ENCODE measurements around the gene KIF26B.

Gene KIF26B

DNA sequence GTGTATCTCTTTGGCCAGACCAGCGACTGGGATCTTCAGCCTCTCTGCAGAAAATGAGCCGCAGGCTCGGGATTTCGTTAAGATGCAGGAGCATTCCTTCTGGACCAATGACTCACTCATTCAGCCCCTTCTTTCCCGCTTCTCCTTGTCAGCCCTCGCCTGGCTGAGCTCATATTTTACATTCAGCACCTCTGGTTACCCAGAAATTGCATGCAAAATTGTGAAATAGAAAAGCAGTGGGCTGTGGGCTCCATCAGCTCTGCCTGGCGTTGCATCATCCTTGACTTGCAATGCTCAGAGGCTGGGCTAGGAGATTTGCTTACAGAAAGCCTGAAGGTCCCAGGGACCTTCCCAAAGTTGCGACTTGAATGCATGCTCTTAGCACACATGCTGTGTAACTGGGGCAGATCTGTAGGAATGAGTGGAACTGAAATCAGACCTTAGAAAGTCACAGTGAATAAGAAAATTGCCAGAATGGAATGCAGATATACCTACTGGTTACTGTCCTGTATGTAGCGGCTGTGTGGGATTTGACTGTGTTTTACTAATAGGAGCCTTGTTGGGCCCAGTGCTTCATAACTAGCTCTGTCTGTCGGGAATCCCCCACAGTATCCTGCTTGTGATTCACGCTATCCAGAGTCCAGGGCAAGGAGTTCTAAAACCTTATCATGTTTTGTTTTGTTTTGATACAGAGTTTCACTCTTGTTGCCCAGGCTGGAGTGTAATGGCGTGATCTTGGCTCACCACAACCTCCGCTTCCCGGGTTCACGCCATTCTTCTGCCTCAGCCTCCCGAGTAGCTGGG is 444.8 kb downstream of the KIF26B start:
- no peak for DNase-seq (ENCODE audit: low read depth)

DNA sequence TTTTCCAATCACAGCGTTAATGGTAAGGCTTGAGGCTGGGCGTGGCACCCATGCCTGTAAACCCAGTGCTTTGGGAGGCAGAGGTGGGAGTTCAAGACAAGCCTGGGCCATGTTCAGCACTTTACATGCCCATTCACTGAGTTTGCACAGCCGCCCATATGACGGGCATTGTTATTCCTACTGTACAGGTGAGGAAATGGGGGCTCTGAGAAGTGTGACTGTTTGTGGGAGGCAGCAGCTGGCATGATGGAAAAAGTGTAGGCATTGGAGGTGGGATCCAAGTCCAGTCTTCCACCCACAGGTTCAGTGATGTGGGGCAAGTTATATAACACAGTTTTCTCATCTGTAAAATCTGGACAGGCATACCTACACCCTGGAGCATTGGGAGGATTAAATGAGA is 445.9 kb downstream of the KIF26B start:
- no peak for DNase-seq (ENCODE audit: low read depth)

DNA sequence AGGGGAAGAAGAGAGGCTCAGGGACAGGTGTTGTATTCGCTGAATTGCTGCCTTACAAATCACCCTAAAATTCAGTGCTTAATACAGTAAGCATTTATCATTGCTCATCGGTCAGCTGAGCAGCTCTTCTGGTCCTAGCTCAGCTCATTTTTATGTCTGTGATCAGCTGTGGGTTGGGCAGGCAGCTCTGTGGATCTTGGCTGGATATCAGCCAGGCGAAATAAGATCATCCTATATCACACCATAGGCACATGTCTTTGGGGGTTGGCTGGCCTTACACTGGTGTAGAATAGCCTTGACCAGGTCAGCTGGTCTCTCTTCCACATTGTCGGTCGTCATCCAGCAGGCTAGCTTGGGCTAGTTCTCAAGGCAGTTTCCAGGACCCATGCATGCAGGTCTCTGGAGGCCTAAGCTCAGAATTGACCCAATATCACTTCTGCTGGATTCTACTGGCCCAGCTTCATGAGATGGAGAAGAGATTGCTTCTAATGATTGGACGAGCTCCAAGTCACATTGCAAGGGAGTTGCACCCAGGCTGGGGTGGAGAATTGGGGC is 448.6 kb downstream of the KIF26B start:
- DNase-seq (ENCODE audit: low read depth) = no peak

DNA sequence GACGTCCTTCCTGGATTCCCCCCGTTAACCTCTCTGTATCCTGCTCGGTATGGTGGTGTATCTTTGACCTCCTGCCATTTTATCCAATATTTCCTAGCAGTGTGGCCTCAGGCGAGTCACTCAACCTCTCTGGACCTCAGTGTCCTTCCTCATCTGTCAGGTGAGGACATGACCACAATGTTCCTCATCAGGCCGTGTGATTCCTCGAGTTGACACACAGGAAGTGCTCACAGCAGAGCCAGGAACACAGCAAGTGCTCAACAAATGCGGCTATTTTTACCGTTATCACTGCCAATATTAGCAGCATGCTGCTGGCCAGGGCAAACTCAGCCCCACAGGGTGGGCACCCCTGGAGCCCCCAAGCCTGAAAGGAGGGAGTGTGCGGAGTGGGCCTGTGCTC is 450.2 kb downstream of the KIF26B start:
- DNase-seq (ENCODE audit: low read depth) = no peak

DNA sequence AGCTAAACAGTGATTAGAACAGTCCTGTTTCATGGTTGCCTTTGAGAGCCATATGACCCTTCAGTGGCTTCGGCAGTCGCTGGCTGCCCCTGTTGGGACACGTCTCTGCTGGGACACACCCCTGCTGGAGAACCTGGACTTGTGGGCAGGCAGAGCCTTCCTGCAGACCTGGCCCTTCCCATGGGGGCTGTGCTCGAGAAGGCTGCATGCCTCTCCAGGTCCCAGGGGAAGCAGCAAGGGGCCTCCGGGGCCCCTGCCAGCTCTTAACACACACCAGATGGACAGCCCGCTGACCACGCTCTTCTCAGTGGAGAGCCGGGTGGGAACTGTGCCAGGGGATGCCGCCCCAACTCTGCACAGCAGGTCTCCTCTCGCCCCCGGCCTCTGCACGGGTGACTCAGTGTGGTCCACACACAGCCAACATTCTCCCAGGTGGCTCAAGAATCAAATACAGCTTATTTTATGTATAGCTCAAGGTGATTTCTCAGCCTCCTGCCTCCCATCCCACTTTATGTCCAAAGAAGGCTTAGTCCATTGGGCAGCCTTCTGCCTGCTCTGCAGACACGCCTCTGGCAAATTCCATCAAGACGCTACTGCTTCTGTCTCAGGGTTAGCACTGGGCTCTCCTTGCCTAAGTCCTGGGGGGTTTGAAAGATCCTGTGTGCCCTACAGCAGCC is 450.8 kb downstream of the KIF26B start:
- no peak for DNase-seq (ENCODE audit: low read depth)

DNA sequence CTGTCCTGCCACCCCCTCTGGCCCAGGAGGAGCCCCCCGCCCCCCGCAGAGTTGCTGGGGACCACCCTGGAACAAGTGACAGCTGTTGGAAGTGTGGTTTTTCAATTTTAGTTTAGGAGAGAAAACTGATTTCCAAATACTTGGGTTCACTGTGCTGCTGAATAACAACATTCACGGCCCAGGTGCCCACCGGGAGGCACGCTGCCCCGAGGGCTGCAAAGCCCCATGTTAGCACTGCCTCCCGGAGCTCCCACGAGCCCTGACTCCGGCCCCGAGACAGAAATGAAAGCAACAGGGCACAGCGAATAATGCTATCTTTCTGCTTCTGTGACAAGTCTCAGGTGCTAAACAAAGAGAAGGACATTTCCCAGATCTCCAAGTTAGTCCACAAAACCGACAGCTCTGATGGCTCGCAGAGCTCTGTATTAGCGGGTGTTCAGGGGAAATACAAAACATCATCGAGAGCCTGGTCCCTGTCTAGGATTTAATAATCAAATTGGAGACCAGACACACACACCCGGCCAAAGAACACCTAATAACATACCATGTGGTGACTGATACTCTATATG is 451.5 kb downstream of the KIF26B start:
- DNase-seq (ENCODE audit: low read depth) = no peak

DNA sequence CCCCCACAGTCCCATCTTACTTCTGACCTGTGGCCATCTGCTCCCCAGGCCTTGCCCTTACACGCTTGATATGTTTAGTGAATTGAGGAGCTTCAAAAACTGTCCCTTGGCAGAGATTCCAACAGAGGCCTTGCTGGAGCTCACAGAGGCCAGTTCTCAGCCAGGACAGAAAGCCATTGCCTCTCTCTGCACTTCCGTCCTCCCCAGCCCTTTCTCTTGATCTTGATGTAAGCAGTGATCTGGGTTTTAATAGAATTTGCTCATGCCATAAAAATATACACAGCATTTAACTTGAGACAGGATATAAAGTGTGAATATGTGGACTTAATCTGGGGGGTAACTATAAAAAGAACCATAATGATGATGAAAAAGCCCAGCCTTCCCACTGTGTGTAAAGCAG is 453.5 kb downstream of the KIF26B start:
- DNase-seq (ENCODE audit: low read depth) = no peak

DNA sequence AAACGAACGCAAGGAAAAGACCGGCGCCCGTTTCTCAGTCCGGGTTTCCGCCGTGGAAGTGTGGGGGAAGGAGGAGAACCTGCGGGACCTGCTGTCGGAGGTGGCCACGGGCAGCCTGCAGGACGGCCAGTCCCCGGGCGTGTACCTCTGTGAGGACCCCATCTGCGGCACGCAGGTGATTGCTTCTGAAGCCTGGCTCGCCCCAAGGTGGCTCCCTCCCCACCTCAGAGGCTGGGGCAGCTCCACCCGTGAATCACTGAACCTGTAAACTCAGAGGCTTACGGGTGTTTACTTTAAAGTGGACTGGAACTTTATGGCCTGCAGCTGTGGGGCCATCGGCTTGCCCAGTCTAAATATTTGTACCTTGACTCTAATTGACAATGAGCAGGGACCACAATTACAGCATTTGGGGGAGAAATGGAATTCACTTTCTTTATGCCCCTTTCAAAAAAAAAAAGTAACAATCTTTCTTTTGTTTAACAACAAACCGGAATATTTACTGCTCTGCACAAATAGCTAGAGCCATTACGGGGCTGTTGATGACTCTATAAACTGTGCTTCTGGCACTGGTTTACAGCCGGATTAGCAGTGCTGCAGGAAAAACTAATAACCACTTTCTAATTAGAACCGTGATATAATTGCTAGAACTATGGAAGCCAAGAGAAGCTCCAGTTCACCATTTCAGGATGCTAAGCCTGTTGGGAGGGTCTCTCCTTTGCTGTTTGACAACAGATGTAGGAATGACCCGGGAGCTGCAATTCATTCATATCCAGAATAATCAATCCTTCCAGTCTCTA is 454.8 kb downstream of the KIF26B start:
- DNase-seq (ENCODE audit: low read depth) = no peak

DNA sequence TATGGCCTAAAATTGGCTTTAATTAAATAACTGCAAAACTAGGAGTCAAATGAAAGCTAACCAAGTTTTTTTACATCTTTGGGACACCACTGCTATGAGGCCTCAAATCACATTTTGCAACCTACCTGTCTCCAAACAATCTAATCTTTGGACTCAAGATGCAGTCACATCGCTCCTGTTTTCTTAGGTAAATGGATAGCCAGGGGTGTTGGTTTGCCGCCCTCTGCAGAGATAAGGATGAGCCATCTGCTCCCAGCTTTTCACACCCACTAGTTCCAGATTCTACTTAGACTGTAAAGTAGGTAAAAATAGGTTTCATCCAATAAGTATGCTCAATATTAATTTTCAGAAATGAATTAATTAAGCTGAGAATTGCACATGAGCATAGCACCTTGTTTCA is 456.5 kb downstream of the KIF26B start:
- DNase-seq (ENCODE audit: low read depth) = no peak

DNA sequence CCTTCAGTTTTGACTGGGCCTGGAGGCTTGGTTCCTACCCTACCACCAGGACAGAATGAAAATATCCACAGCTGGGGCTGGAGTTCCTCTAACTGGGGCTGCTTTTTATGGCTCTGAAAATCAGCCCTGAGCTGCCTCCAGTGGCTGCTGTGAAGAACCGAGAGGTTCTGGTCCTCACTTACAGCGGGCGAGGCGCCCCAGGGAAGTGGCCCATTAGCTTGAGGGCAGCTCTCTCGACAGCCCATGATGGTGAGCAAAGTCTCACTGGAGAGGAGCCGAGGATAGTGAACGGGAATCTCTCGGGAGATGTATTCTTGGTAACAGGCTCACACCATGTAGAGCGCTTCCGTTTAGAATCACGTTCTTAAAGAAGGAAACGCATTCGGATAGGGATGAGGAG is 459.7 kb downstream of the KIF26B start:
- DNase-seq (ENCODE audit: low read depth) = no peak

DNA sequence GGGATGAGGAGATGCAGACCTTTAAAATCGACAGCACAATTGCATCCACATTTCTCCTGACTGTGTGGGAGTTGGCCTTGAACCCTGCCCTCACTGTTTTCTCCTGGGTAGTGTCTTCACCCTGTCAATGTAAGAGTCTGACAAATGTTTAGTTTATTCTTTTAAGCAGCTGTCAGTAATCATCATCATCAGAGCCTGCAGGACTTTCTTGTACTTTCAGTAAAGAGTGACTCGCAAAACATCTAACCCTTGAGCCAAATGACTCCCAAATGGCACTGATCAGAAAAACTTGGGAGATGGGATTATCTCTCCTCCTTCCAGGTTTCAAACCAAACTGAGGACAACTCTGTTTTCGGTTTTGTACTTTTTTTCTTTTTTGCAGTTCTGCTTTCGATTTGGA is 460.2 kb downstream of the KIF26B start:
- no peak for DNase-seq (ENCODE audit: low read depth)

DNA sequence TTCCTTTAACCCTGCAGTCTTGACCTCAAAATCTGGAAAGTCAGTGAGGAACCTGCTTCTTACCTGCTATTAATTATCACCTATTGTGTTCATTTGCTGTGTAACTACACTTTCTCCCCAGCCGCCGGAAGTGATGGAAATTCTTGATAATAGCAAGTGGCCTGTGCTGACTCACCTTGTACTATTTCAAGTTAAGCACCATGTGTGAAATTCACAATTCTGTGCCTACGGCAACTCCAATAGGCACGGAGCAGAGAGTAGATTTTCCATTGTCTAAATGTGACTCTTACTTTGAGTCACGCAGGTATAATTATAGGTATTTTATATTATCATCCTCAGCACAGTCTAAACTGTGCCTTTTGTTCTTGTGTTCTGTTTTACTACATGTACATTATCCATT is 466.8 kb downstream of the KIF26B start:
- no peak for DNase-seq (ENCODE audit: low read depth)

DNA sequence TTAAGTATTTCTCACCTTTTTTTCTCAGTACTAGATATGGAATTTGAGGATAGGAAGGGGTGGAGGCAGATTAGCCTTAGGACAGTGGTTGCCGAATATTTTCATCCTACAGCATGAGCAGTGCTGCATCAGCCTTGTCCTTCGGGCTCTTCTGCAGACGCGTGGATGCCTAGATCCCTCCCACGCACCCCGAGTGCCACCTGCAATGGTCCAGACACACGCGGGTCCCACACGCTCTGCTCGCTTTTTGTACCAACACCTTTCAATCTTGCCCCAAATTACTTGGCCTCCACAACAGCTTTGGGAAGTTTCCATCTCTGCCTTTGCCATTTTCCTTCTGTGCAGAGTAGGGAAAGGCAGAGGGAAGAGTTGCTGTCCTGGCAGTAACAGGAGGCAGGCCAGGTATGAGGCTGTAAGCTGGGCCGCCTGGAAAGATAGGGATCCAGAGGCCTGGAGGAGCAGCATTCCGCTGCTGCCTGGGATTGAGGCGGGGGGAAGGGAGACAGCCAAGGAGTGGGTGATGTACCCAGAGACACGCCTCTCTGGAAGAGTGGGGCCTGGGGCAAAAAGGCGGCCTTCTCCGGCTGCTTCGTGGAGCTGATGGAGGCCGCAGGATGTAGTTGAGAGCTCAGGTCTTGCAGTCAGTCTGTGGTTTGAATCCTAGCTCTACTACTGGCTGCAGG is 467.7 kb downstream of the KIF26B start:
- no peak for DNase-seq (ENCODE audit: low read depth)

DNA sequence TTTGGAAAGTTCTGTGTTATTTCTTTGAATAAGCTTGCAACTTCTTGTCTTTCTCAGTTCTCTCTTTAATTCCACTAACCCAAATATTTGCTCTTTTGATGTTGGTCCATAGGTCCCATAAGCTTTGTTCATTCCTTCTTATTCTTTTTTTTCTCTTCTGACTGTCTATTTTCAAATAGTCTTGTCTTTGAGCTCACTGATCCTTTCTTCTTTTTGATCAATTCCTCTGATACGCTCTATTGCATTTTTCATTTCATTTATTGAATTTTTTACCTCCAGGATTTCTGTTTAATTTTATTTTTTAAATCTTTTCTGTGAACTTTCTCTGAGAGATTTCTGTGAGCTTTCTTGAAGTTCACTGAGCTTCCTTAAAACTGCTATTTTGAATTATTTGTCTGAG is 486.6 kb downstream of the KIF26B start:
- DNase-seq (ENCODE audit: low read depth) = no peak

DNA sequence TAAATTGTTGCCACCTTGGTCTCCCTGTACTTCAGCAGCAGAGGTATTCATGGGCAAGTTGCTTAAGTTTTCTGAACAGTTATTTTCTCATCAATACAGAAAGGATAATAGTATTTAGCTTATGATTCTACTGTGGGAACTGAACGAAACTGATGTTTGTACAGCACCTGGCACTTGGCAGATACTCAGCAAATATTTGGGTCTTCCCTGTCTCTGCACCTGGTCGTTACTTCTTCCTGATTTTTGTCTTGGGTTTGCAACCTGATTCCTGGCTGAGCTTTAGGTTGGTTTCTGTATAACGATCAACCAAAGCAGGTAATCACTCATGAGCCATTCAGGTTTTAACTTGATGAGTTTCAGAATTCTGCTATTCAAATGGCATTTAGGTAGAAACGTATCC is 490.6 kb downstream of the KIF26B start:
- no peak for DNase-seq (ENCODE audit: low read depth)

DNA sequence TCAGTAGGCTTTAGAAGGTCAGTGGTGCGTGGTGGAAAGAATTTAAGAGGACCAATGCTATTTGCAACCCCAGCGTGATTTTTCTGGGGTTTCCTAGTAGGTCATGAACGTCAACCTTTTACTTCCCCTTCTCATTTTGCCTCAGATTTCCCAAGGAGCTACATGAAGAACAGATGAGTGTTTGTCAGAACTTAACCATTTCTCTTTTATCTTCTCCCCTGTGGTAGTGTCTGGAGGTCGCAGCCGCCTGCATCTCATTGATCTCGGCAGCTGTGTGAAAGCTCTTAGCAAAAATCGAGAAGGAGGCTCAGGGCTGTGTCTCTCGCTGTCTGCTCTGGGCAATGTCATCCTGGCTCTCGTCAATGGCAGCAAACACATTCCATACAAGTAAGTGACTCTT is 491.1 kb downstream of the KIF26B start:
- no peak for DNase-seq (ENCODE audit: low read depth)

DNA sequence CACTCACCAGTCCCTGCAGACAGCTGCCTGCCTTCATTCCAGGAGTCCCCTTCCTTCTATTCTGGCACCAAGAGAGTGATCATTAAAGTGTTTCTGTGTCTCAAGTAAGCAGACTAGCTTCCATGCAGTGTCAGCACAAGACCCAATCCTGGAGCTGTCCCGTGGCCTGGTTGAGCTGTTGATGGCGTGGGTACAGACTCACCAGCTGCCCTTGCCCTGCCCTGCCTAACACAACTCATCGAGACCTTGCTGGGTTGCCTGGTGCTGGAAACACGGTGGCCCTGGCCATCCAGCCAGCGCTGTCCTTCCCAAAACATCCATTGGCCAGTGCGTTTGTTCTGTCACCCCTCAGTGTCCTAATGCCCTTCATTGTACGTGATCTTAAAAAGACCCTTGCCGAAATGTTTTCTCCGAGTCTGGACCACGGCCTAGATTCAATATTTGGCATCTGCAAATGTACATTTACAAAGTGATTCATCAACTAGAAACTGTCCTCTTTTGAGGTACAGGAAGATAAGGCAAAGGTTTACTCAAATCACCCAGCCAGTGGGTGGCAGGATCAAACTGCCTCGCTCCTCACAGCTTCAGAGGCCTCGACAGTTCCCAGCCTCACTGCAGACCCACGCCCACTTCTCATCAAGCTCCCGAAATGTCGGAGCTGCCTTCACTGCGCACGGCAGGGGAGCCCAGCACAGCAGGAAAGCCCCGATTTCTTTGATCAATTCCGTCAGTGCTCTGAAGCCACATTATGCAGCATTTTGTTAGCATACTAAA is 494.2 kb downstream of the KIF26B start:
- DNase-seq (ENCODE audit: low read depth) = no peak

DNA sequence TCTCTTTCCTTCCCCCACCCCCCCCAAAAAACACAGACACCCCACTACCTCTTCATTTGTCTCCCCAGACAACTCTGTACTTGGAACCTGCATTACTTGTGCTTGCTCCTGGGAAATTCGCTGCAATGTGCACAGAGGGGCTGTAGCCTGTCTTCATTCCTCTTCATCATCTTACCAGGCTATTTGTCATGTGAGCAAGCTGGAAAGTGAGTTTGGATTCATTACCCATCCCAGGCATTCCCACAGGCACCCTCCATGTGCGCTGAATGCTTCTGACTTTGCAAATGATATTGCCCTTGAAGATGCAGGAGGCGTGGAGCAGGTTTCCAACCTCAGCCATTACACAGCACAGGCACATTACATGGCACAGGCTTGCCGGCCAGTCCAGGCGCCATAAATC is 494.9 kb downstream of the KIF26B start:
- no peak for DNase-seq (ENCODE audit: low read depth)

DNA sequence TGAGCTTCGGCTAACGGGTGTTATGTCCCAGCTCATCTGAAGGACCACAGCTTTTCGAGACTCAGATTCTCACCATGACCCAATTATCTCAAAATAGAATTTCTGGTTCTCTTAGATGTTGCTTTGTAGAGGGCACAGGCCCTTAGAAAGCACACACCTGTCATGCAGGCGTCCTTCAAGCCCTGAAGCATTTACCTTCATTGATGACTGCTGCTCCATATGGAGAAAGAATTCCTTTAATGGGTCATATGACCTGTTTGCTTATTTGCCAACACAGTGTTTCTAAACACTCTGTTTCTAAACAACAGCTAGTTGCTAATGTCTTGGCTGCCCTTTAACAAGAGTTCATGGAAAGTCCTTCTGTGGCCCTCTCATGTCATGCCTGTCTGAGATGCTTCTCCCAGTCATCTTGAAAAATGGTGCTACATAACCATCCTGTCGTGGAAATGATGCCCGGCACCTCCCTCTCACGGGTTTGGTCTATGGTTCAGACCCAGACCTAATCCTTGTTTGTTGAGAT is 495.7 kb downstream of the KIF26B start:
- DNase-seq (ENCODE audit: low read depth) = no peak

DNA sequence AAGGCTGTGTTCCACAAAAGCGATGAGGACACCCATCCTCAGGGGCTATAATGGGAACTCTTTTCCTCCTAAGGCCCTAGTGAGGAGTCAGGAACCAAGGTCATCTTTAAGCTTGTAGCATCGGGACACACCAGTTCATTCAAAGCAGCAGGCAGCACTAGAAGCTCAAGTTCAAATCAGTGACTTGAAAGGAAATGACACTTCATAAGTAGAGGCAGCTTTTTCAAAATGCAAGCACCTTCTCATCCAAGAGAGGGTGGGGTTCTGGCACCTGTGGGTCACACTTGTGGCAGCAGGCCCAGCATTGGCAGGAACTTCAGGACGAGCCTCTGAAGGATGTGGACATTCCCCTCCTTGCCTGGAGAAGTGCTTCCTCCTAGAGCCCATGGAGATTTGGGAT is 496.3 kb downstream of the KIF26B start:
- no peak for DNase-seq (ENCODE audit: low read depth)

DNA sequence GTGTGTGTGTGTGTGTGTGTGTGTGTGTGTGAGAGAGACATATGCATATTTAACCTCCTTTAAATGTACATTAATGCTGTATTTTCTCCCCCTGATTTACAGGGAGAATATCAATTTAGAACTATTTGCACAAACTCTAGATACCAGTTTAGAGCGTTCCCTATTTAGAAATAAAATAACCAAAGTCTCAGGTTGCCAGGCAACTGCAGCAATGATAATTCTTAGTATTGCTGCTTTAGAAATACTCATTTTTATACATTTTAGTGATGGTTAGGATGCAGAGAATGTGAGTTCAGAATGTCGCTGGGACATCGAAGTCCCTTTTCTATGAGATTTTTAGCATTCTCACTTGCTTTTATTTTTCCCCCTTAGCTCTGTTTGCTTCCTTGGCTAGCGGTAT is 497.3 kb downstream of the KIF26B start:
- DNase-seq (ENCODE audit: low read depth) = no peak

Data from CMK (cell line).